GM11168 (cell line): ENCODE data around the gene MGST3.
"Not testable (repeated sequence)": the region's sequence is repeated elsewhere in the genome, so short reads cannot be mapped to it uniquely, and the experiment has no call there.

Experiments used
- in situ Hi-C: fragments of 300-500 bp; cut with MboI; formaldehyde crosslinking; loops from one replicate; pipeline ENCODE4 v1.12.0; 2022; ENCODE audit warnings: low sequenced_read_pairs; ENCODE audit not compliant: unreplicated experiment

MGST3 gene

GRCh38 chr1:165628147-165628822 is 2.7 kb upstream of the MGST3 start:
- in situ Hi-C loops, result no loop called here

GRCh38 chr1:165629151-165629550 is 1.9 kb upstream of the MGST3 start:
- in situ Hi-C loops, result no loop called here

- in situ Hi-C loops, result no loop called here
Observed at GRCh38 chr1:165629848-165630628, 996 bp upstream of the MGST3 start.

DNA sequence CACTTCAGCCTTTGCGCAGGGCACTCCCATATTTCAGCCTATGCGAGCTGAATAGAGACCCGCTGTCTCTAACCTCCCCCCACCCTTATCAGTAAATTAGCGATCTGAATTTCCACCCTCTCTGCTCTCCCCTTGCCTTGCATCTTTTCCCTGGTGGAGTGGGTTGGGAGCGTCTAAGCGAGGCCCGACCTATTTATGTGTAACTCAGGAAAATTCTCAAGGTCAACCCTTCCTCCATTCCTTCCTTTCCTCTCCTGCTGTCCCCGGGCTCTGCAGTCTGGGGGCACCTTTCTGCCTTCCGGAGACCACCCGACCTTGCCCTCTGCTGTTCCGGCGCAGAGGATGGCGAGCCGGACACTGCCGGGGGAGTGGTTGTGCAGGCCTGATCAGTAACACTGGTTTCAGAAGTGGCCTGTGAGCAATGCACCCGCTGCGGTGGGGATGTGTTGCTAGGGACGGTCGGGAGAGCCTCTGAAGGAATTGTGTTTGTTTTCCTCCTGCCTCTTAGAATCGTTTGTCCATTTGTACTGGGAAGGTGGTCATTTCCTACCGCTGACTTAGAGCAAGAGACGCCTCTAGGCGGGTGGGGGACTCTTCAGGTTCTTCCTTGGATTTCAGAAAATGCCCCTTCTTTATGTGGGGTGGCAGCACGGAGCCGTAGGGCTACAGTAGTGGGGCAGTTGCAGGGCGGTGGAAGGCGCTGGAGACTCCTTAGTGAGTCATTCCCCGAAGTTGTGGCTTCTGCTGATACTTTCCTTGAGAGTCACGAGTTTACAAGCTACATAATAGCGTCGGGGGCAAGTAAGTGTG is 513 bp downstream of the MGST3 start:
- in situ Hi-C loops, result no loop called here

GRCh38 chr1:165632152-165632469 is 1.1 kb downstream of the MGST3 start:
- in situ Hi-C loops, result no loop called here

- in situ Hi-C loops, result no loop called here
Observed at GRCh38 chr1:165632491-165632890, 1.5 kb downstream of the MGST3 start.

GRCh38 chr1:165633614-165634013 is 2.6 kb downstream of the MGST3 start:
- in situ Hi-C loops, result no loop called here

DNA sequence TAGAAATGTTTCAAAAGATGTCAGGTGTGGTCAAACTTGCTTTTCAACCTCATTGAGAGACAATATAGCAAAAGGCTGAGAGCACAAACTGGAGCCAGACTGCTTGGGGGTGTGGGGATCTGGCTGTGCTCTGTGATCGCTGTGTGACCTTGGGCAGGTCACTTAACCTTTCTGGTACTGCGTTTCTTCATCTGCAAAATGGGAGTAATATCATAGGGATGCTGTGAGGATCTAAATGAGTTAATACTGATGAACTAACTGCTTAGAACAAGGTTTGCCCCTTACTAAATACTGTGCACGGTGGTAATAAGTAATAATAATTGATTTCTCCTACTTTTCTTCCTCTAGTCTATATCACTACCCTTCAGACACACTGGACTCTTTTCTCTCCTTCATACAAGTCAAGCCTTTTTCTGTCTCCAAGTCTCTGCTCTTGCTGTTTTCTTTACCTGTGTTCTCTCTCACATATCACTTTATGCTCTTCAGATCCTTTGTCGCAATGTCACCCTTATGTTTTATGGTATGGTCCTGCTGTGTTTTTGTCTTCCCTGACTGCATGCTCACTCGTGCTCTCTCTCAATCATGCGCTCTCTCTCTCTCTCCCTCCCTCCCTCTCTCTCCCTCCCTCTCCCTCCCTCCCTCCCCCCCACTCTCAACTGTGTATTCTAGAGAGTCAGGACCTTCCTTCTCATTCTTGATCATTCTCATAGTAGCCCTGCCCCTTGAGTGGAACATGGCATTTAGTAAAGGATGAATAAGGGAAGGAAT is 3.3 kb downstream of the MGST3 start:
- in situ Hi-C loops, result no loop called here

DNA sequence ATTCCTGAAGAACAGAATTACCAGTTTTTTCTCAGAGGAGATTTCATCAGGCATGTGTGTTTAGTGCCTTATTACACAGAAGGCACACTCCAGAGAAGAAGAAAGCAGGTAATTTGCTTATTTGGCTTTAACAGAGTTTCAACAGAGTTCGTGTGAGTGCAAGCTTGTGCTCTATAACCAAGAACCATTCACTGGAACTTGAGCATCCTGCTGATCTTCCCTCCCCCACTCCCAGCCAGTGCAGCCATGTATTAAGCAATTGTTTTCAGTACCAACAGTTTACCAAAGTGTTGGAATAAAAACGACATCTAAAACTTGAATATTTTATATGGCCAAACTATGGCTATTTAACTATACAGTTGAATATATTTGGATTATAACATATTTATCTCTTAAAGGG is 4.3 kb downstream of the MGST3 start:
- in situ Hi-C loops, result no loop called here

- in situ Hi-C loops, result no loop called here
Observed at GRCh38 chr1:165635823-165636222, 4.8 kb downstream of the MGST3 start.

- in situ Hi-C loops, result no loop called here
Observed at GRCh38 chr1:165637427-165637826, 6.4 kb downstream of the MGST3 start.

DNA sequence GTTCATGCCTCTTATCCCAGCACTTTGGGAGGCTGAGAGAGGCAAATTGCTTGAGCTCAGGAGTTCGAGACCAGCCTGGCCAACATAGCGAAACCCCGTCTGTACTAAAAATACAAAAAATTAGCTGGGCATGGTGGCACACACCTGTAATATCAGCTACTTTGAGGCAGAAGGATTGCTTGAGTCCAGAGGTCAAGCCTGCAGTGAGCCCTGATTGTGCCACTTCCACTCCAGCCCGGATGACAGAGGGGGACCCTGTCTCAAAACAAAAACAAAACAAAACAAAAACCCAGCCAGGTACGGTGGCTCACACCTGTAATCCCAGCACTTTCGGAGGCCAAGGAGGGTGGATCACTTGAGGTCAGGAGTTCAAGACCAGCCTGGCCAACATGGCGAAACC is 7.2 kb downstream of the MGST3 start:
- in situ Hi-C loops, result not testable (repeated sequence)

GRCh38 chr1:165639821-165640623 is 9.0 kb downstream of the MGST3 start:
- in situ Hi-C loops, result no loop called here

DNA sequence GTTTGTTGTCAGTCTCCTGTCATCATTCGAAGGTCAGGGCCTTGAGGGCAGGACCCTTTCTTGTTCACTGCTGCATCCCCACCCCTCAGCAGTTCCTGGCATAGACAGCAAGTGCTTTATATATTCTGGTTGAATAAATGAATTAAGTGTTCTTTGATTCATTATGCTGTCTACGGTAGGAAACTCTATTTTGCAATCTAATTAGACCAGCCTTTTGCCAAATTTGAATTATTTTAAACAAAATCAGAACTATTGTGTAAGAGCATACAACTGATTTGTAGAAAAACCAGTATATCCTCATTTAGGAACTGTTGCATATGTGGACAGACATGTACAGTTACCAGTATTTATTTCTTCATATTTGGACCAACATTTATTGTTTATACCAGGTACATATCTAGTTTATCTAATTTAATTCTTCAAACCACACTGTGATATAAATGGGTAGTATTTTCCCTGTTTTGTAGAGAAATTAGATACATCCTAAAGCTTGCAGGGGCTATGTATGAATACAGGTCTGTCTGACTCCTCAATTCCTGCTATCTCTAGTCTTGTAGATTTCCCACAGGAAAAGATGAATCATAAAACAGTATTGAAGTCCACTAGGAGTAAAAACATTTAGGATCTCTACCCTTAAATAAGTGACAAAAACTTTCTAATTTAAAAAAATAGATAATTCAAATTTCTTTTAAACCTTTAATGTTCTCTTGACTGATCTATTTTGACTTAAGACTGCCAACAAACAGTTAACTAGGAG is 10.4 kb downstream of the MGST3 start:
- in situ Hi-C loops, result no loop called here

DNA sequence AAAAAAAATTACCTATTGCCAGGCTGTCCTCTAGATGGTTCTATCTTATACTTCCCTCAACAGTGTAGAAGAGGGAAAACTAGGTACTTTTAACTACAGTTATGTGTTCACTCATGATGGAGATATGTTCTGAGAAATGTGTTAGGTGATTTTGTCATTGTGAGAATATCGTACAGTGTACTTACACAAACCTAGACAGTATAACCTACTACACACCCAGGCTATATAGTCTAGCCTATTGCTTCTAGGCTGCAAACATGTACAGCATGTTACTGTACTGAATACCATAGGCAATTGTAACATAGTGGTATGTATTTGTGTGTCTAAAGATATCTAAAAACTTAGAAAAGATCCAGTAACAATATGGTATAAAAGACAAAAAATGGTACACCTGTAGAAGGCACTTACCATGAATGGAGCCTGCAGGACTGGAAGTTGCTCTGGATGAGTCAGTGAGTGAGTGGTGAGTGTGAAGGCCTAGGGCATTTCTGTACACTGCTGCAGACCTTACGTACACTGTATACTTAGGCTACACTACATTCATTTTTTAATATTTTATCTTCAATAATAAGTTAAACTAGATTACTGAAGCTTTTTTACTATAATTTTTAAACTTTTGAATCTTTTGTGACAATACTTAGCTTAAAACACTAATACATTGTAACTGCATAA is 13.2 kb downstream of the MGST3 start:
- in situ Hi-C loops, result no loop called here

- in situ Hi-C loops, result no loop called here
Observed at GRCh38 chr1:165645654-165646366, 14.8 kb downstream of the MGST3 start.

GRCh38 chr1:165647517-165647916 is 16.5 kb downstream of the MGST3 start:
- in situ Hi-C loops, result no loop called here

DNA sequence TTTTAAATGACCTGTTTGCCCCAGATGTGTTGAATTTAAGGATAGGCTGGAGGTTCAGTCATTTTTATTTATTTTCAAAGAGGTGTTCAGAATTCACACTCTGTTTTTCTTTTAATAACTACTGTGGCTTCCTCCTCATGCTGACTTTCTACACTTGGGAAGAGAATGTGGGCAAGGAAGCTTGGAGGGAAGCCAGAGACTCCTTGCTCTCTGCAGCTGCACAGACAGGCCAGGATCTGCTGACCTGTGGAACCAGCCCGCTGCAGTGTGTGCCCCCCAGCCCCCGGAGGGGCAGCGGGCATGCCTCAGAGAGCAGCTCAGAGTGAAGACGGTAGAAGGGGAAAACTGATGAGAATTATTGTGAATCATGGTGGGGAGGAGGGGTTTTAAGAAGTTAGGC is 16.9 kb downstream of the MGST3 start:
- in situ Hi-C loops, result no loop called here
